A673 (cell line): Measurements from ENCODE around the gene PRPSAP2. TPM values are rescaled to one million over a fixed set of nuclear protein-coding genes. Genes with fewer than 3 reads are reported as not detected.

Experiments
- BruUV-seq: library from RNA; stranded (reverse); fragments of 400-500 nt; replicated peaks from 2 replicates; lab custom pipeline; 2021; lab: Mats Ljungman, UMichigan
- CTCF ChIA-PET: fragments of 300-600 bp; sonication (Branson Sonifier 250); formaldehyde crosslinking; loops from one replicate; lab custom pipeline; 2022; ENCODE audit warnings: antibody characterized with exemption; lab: Charles Lee
- POLR2A ChIA-PET: fragments of 300-600 bp; sonication (Branson Sonifier 250); formaldehyde crosslinking; loops from one replicate; lab custom pipeline; 2022; ENCODE audit warnings: antibody characterized with exemption; ENCODE audit not compliant: low non-redundant PET; lab: Charles Lee
- DNase-seq: peaks from one replicate; pipeline ENCODE4 v3.0.0-alpha.2; 2015; ENCODE audit warnings: low spot score
- H3K27ac ChIP-seq: fragments of 200-600 bp; sonication (generic); 2 replicates; pipeline ENCODE4 v1.5.1; 2016; ENCODE audit warnings: mixed run types, low read depth, mild to moderate bottlenecking, mixed read lengths, antibody characterized with exemption, low read length; ENCODE audit not compliant: poor library complexity, severe bottlenecking
- H3K27me3 ChIP-seq: fragments of 200-600 bp; sonication (generic); replicated peaks from 2 replicates; pipeline ENCODE4 v1.6.1; 2017; ENCODE audit warnings: mixed run types, low read depth, mild to moderate bottlenecking, mixed read lengths, antibody characterized with exemption, low read length; ENCODE audit not compliant: insufficient read depth, poor library complexity
- H3K36me3 ChIP-seq: fragments of 200-600 bp; sonication (generic); 2 replicates; pipeline ENCODE4 v1.6.1; 2016; ENCODE audit warnings: mixed run types, mild to moderate bottlenecking, mixed read lengths, antibody characterized with exemption, low read length; ENCODE audit not compliant: insufficient read depth, poor library complexity, severe bottlenecking
- H3K4me1 ChIP-seq: fragments of 200-600 bp; sonication (generic); 2 replicates; pipeline ENCODE4 v1.6.1; 2017; ENCODE audit warnings: mixed run types, mild to moderate bottlenecking, mixed read lengths, antibody characterized with exemption, low read length; ENCODE audit not compliant: insufficient read depth, poor library complexity, severe bottlenecking
- H3K4me3 ChIP-seq: fragments of 200-600 bp; sonication (generic); 2 replicates; pipeline ENCODE4 v1.5.1; 2016; ENCODE audit warnings: low read depth, mixed run types, mild to moderate bottlenecking, mixed read lengths, low read length; ENCODE audit not compliant: poor library complexity, severe bottlenecking
- H3K9me3 ChIP-seq: fragments of 200-600 bp; sonication (generic); 2 replicates; pipeline ENCODE4 v1.6.1; 2016; ENCODE audit warnings: mixed run types, low read depth, mild to moderate bottlenecking, mixed read lengths, antibody characterized with exemption, low read length; ENCODE audit not compliant: poor library complexity, severe bottlenecking
- CTCF ChIP-seq: fragments of 300-800, 200-600 bp; sonication (generic); conservative IDR thresholded peaks from 2 replicates; pipeline ENCODE4 v1.5.1; 2017; ENCODE audit warnings: low read depth, mild to moderate bottlenecking, antibody characterized with exemption, low read length, moderate library complexity, mixed read lengths
- EZH2 ChIP-seq: fragments of 200-600 bp; sonication (generic); IDR thresholded peaks from 2 replicates; pipeline ENCODE4 v1.6.1; 2017; ENCODE audit warnings: borderline replicate concordance, low read depth, mild to moderate bottlenecking, mixed read lengths, antibody characterized with exemption, low read length; ENCODE audit not compliant: poor library complexity, severe bottlenecking
- intact Hi-C: fragments of 100-400 bp; cut with micrococcal nuclease; formaldehyde crosslinking; loops from one replicate; pipeline ENCODE4 v1.10.0; 2022; ENCODE audit not compliant: unreplicated experiment
- total RNA-seq: library from RNA; stranded (reverse); gene quantifications from 2 replicates; pipeline ENCODE4 v1.2.3, GENCODE V29; 2021

PRPSAP2 gene
- total RNA-seq, 1 experiment from 2014 or later = 72.1 TPM

- POLR2A ChIA-PET = no interaction called here
- Histone ChIP-seq H3K27ac (no peak overlapping the region), H3K27me3 (no peaks in the 10 kb centered on the region), H3K4me3 (no peak overlapping the region), H3K36me3 (no peaks in the 10 kb centered on the region), H3K4me1 (peaks cover 6% of the 10 kb centered on the region), H3K9me3 (no peaks in the 10 kb centered on the region)
- CTCF ChIA-PET = no interaction called here
- no TSS peak for BruUV-seq
- TF ChIP-seq EZH2 (no peak), CTCF (no peak)
- no peak for DNase-seq
- intact Hi-C loops = no loop called here
Measured at GRCh38 chr17:18963126-18964017, 105.4 kb downstream of the PRPSAP2 start.

DNA sequence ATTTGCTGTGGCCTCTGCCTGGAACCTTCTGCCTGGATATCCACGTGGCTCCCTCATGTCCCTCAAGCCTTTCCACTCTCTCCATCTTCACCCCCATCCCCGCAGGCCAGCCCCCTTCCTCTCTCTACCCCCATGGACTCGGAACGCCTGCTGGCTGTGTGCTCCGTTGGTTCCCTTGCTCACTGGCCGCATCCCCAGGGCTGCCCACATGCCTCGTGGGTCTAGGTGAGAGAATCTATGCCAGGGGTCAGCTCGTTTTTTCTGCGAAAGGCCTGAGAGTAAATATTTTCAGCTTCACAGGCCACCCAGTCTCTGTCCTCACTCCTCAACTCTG is 106.1 kb downstream of the PRPSAP2 start:
- no peak for DNase-seq
- intact Hi-C loops = no loop called here
- ChIA-PET POLR2A (no interaction called here), CTCF (no interaction called here)
- Histone ChIP-seq H3K27ac (no peak overlapping the region), H3K9me3 (no peaks in the 10 kb centered on the region), H3K36me3 (no peaks in the 10 kb centered on the region), H3K4me1 (peaks cover 6% of the 10 kb centered on the region), H3K27me3 (no peaks in the 10 kb centered on the region), H3K4me3 (no peak overlapping the region)
- TF ChIP-seq EZH2 = no peak
- TF ChIP-seq CTCF = no peak
- no TSS peak for BruUV-seq

DNA sequence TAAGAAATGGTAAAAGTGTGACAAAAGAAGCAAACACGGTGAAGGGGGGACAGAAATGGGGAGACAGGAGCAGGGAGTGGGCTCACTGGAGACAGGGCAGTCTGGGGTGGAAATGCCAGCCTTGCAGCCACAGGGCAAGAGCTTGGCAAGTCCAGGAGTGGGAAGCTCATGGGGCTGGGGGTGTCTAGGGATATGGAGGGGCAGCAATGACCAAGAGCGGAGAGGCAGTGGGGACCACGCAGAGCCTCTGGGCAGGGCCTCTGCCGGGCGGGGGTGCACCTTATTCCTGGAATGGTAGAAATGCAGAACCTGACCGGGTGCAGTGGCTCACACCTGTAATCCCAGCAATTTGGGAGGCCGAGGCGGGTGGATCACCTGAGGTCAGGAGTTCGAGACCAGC is 106.6 kb downstream of the PRPSAP2 start:
- no peaks in the 10 kb centered on the region for H3K9me3 ChIP-seq
- H3K4me1 ChIP-seq = peaks cover 6% of the 10 kb centered on the region
- TF ChIP-seq CTCF = no peak
- no peak for TF ChIP-seq EZH2
- intact Hi-C loops = no loop called here
- no peaks in the 10 kb centered on the region for H3K27me3 ChIP-seq
- H3K36me3 ChIP-seq = no peaks in the 10 kb centered on the region
- POLR2A ChIA-PET = no interaction called here
- no peak overlapping the region for H3K27ac ChIP-seq
- no peak overlapping the region for H3K4me3 ChIP-seq
- no peak for DNase-seq
- BruUV-seq = no TSS peak
- CTCF ChIA-PET = no interaction called here
